Thyroid gland (tissue), 4 donors: Measurements from ENCODE around the gene CITED2. TPM values are rescaled to one million over a fixed set of nuclear protein-coding genes. Genes with fewer than 3 reads are reported as not detected.

ENCODE experiments used
- DNase-seq, 2 donors: peaks; one replicate each; pipeline ENCODE4 v3.0.0-alpha.2; 2019
- H3K27ac ChIP-seq, 3 donors: fragments of 200-600 bp; sonication (generic); 1 replicate in 2 of 3; 2 replicates in 1 of 3; pipeline ENCODE4 v1.5.1; 2016 to 2019; ENCODE audit warnings: mild to moderate bottlenecking in 1 of 3, moderate library complexity in 1 of 3
- H3K27me3 ChIP-seq: fragments of 200-600 bp; sonication (generic); one replicate; pipeline ENCODE4 v1.5.1; 2019
- H3K36me3 ChIP-seq, 2 donors: fragments of 200-600 bp; sonication (generic); one replicate each; pipeline ENCODE4 v1.5.1; 2016 to 2019
- H3K4me1 ChIP-seq, 2 donors: fragments of 200-600 bp; sonication (generic); one replicate each; pipeline ENCODE4 v1.5.1; 2017 to 2019
- H3K4me3 ChIP-seq, 3 donors: fragments of 200-600 bp; sonication (generic); replicated peaks in 1 of 3; 1 replicate in 2 of 3; 2 replicates in 1 of 3; pipeline ENCODE4 v1.5.1; 2016; ENCODE audit warnings: mild to moderate bottlenecking in 1 of 3
- H3K9me3 ChIP-seq: fragments of 200-600 bp; sonication (generic); one replicate; pipeline ENCODE4 v1.5.1; 2017
- POLR2A ChIP-seq, 2 donors: fragments of 450-650 bp; IDR thresholded peaks; one replicate each; pipeline ENCODE4 v1.6.1; 2017; ENCODE audit warnings: antibody characterized with exemption in 2 of 2, mild to moderate bottlenecking in 2 of 2, moderate library complexity in 1 of 2
- WGBS, 2 donors: methylation state at CpG; one replicate each; pipeline ENCODE4 v1.1.5; 2017; 5-methylcytosine and 5-hydroxymethylcytosine counted together
- intact Hi-C: fragments of 100-400 bp; cut with DNase I; formaldehyde crosslinking; loops from one replicate; pipeline ENCODE4 v1.15.1; 2023
- total RNA-seq, 4 donors: library from RNA; depleted of rRNA; stranded (reverse); fragments of >200 nt; gene quantifications; one replicate each; pipeline ENCODE4 v1.2.3, GENCODE V29; 2016
- TF ChIP-seq, protein P1 (sequence below), 6 experiments: fragments of 200-600 bp in 3 of 6; fragments of 450-650 bp in 3 of 6; sonication (generic) in 3 of 6; IDR thresholded peaks; one replicate each; pipeline ENCODE4 v1.5.1; 2016 to 2019; ENCODE audit warnings: antibody characterized with exemption in 6 of 6, mild to moderate bottlenecking in 2 of 6, inconsistent platforms in 1 of 6, moderate library complexity in 1 of 6

Gene CITED2
- total RNA-seq, 4 donors from 2014 or later: 178 to 354 (median 261) TPM

DNA sequence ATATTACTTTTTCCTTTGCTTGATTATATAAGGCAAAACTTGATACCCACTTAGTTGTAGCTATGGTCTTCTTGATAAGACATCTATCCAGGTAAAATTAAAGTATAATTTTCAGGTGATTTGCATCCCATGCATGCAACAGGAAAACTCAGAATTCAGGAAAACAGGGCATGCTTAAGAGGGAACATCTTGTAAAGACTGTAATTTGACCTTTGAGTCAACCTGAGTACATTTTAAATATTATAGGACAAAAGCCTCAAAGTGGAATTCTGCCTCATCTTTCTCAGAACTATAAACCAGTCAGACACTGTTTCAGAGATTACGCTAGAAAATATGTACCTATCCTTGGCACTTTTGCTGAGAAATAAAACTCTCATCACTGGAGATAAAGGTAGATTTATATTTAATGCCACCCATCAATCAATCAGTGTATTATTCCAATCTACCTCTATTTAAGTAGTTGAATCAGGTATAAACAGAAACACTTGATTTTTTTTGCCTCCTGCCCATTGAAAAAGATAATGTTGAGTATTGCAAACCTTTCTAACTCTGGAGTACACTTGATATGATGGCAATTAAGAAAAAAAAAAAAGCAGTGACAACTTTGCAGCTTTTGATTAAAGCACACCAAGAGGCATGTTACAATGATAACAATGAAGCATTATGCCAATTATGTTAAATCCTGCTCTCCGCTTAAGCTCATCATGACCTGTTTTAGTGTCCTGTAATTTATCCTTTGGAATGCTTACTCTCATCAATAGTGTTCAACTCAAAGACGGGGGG lies 2.8 kb downstream of the CITED2 start:
- Histone ChIP-seq H3K4me3 (peak overlapping the region in 2 of 3 donors; percentile 93 to 97), H3K27ac (peak overlapping the region; percentile 99 to 100 (median 100)), H3K36me3 (peaks cover 14 to 28% of the 10 kb centered on the region in 2 donors), H3K27me3 (no peaks in the 10 kb centered on the region), H3K4me1 (peaks cover 0 to 35% of the 10 kb centered on the region in 2 donors), H3K9me3 (no peaks in the 10 kb centered on the region)
- intact Hi-C loops: loop anchor here (10.0 kb wide), 3 partner anchors 163 to 603 kb away; no protein-coding TSS in a partner anchor
- WGBS, 2 donors: 15 to 16% methylated on average over 3 of the region's 3 CpGs
- peak in 1 of 2 donors; percentile 3 for TF ChIP-seq POLR2A (IDR thresholded peaks at IDR 0.05)
- TF ChIP-seq, protein P1, sequence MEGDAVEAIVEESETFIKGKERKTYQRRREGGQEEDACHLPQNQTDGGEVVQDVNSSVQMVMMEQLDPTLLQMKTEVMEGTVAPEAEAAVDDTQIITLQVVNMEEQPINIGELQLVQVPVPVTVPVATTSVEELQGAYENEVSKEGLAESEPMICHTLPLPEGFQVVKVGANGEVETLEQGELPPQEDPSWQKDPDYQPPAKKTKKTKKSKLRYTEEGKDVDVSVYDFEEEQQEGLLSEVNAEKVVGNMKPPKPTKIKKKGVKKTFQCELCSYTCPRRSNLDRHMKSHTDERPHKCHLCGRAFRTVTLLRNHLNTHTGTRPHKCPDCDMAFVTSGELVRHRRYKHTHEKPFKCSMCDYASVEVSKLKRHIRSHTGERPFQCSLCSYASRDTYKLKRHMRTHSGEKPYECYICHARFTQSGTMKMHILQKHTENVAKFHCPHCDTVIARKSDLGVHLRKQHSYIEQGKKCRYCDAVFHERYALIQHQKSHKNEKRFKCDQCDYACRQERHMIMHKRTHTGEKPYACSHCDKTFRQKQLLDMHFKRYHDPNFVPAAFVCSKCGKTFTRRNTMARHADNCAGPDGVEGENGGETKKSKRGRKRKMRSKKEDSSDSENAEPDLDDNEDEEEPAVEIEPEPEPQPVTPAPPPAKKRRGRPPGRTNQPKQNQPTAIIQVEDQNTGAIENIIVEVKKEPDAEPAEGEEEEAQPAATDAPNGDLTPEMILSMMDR (IDR thresholded peaks at IDR 0.05): no peak
- DNase-seq: no peak

GRCh38 chr6:139370999-139371345 lies 3.5 kb downstream of the CITED2 start:
- TF ChIP-seq, protein P1 (IDR thresholded peaks at IDR 0.05): no peak
- no peak for TF ChIP-seq POLR2A (IDR thresholded peaks at IDR 0.05)
- WGBS, 2 donors: 34 to 44% methylated on average over 3 of the region's 3 CpGs
- H3K9me3 ChIP-seq: no peaks in the 10 kb centered on the region
- peaks cover 0 to 30% of the 10 kb centered on the region in 2 donors for H3K4me1 ChIP-seq
- H3K36me3 ChIP-seq: peaks cover 14 to 28% of the 10 kb centered on the region in 2 donors
- peak overlapping the region; percentile 99 to 100 (median 100) for H3K27ac ChIP-seq
- peak overlapping the region in 2 of 3 donors; percentile 93 to 97 for H3K4me3 ChIP-seq
- DNase-seq: no peak
- no peaks in the 10 kb centered on the region for H3K27me3 ChIP-seq
- intact Hi-C loops: loop anchor here (10.0 kb wide), 3 partner anchors 164 to 604 kb away; no protein-coding TSS in a partner anchor

DNA sequence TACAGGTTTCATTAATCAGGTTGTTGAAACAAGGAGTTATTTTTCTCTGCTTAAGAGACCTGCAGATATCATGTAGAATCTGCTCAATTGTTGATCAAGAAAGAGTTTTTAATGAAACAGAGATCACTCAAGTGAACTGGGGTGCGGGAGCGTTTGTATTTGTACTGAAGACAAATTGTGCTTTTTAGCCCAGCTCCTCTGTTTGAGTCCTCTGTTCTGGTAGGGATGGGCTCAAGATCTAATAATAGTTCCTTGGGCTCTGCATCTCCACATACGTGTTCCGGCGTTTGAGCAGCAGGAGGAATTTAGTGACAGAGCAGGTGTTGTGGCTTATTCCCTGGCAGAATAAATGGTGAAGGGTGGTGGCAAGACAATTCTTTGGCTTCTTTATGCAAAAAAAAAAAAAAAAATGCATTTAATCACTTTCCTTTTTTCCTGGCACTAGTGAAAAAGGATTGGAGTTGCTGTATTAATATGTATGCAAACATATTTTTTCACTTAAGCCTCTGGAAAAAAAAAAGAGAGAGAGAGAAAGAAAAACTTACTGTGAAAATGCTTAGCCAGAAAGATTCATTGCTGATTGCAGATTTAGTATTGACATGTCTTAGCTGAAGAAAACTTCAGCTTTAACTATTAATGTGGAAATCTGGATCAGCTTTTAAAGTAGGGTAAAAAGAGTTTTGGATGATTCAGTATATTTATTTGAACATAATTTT lies 4.0 kb downstream of the CITED2 start:
- intact Hi-C loops: loop anchor here (10.0 kb wide), 3 partner anchors 164 to 604 kb away; no protein-coding TSS in a partner anchor

GRCh38 chr6:139369568-139370282 lies 4.7 kb downstream of the CITED2 start:
- peaks cover 14 to 28% of the 10 kb centered on the region in 2 donors for H3K36me3 ChIP-seq

More for the DNA sequence above, 4.0 kb downstream of the CITED2 start:
- H3K4me3 ChIP-seq: peak overlapping the region in 2 of 3 donors; percentile 93 to 97
- TF ChIP-seq POLR2A (IDR thresholded peaks at IDR 0.05): peak in 1 of 2 donors; percentile 77
- TF ChIP-seq, protein P1 (IDR thresholded peaks at IDR 0.05): no peak
- peaks cover 14 to 28% of the 10 kb centered on the region in 2 donors for H3K36me3 ChIP-seq
- H3K4me1 ChIP-seq: peaks cover 0 to 30% of the 10 kb centered on the region in 2 donors
- DNase-seq: peak; percentile 68 to 74
- 19 to 34% methylated on average over 5 of the region's 5 CpGs for WGBS, 2 donors
- no peaks in the 10 kb centered on the region for H3K9me3 ChIP-seq
- H3K27me3 ChIP-seq: no peaks in the 10 kb centered on the region
- peak overlapping the region; percentile 99 to 100 (median 100) for H3K27ac ChIP-seq

More at GRCh38 chr6:139369568-139370282, 4.7 kb downstream of the CITED2 start:
- Histone ChIP-seq H3K9me3 (no peaks in the 10 kb centered on the region), H3K27me3 (no peaks in the 10 kb centered on the region), H3K4me3 (peak overlapping the region in 1 of 3 donors; percentile 2), H3K27ac (peak overlapping the region; percentile 99 to 100 (median 100)), H3K4me1 (peaks cover 0 to 30% of the 10 kb centered on the region in 2 donors)
- TF ChIP-seq, protein P1 (IDR thresholded peaks at IDR 0.05): peak; percentile 35 to 81 (median 72)
- TF ChIP-seq POLR2A (IDR thresholded peaks at IDR 0.05): no peak
- intact Hi-C loops: loop anchor here (10.0 kb wide), 4 partner anchors 135 to 605 kb away; no protein-coding TSS in a partner anchor
- 9 to 11% methylated on average over 9 of the region's 9 CpGs for WGBS, 2 donors
- peak; percentile 23 to 39 for DNase-seq
